AG10803 (cell line): ENCODE data around the gene TXN2.

ENCODE experiments used
- DNase-seq: peaks from one replicate; pipeline ENCODE4 v3.0.0; 2010; ENCODE audit warnings: low read depth
- H3K4me3 ChIP-seq: 2 replicates; pipeline ENCODE4 v1.5.1; 2011; ENCODE audit warnings: mild to moderate bottlenecking, low read length, control low read depth
- CTCF ChIP-seq: conservative IDR thresholded peaks from 2 replicates; pipeline ENCODE4 v1.5.1; 2011; ENCODE audit warnings: mild to moderate bottlenecking, low read length, control low read depth, inconsistent platforms

TXN2 gene

GRCh38 chr22:36512991-36513390 is 31.6 kb upstream of the TXN2 start:
- no peak overlapping the region for H3K4me3 ChIP-seq
- DNase-seq, result no peak
- TF ChIP-seq CTCF, result no peak

- DNase-seq, result no peak
- TF ChIP-seq CTCF, result no peak
- H3K4me3 ChIP-seq, result no peak overlapping the region
Measured at GRCh38 chr22:36512333-36512732, 30.9 kb upstream of the TXN2 start.

- TF ChIP-seq CTCF, result peak; percentile 76
- H3K4me3 ChIP-seq, result no peak overlapping the region
- peak; percentile 48 for DNase-seq
Measured at GRCh38 chr22:36510966-36511881, 29.8 kb upstream of the TXN2 start.

GRCh38 chr22:36510384-36510783 is 28.9 kb upstream of the TXN2 start:
- H3K4me3 ChIP-seq, result no peak overlapping the region
- peak; percentile 3 for DNase-seq
- TF ChIP-seq CTCF, result no peak

GRCh38 chr22:36507518-36508010 is 26.1 kb upstream of the TXN2 start:
- DNase-seq, result no peak
- peak overlapping the region; percentile 64 for H3K4me3 ChIP-seq
- TF ChIP-seq CTCF, result no peak

- H3K4me3 ChIP-seq, result peak within 1 kb of the TSS; percentile 64
- peak; percentile 71 for DNase-seq
- TF ChIP-seq CTCF, result no peak
Measured at GRCh38 chr22:36506637-36507517, 25.4 kb upstream of the TXN2 start, which contains the start of gene FOXRED2. TSS of gene FOXRED2 (minus strand) at chr22:36507040. CDS start at chr22:36506422, 618 bp downstream.
